HepG2 (cell line): ENCODE data around the gene CEBPG. TPM values are rescaled to one million over a fixed set of nuclear protein-coding genes. Genes with fewer than 3 reads are reported as not detected.

ENCODE experiments used
- ETV5 ChIP-seq: IDR thresholded peaks from 2 replicates; pipeline ENCODE4 v1.6.1; 2018; ENCODE audit warnings: missing biosample characterization, missing genetic modification reagents, inconsistent platforms, borderline replicate concordance
- FOSL1 ChIP-seq: sonication (generic); formaldehyde crosslinking; IDR thresholded peaks from 2 replicates; pipeline ENCODE4 v1.9.0; 2021; ENCODE audit warnings: missing genetic modification reagents, borderline replicate concordance
- HDAC2 ChIP-seq: sonication (generic); formaldehyde crosslinking; IDR thresholded peaks from 2 replicates; pipeline ENCODE4 v1.4.0; 2020; ENCODE audit warnings: missing genetic modification reagents
- KAT8 ChIP-seq: IDR thresholded peaks from 2 replicates; pipeline ENCODE4 v1.6.1; 2016; ENCODE audit warnings: missing genetic modification reagents, missing compliant biosample characterization
- MTA3 ChIP-seq: sonication (generic); formaldehyde crosslinking; IDR thresholded peaks from 2 replicates; pipeline ENCODE4 v1.4.0; 2020; ENCODE audit warnings: missing genetic modification reagents
- RARG ChIP-seq: sonication (generic); formaldehyde crosslinking; IDR thresholded peaks from 2 replicates; pipeline ENCODE4 v1.4.0; 2020; ENCODE audit warnings: low read depth, mild to moderate bottlenecking, missing genetic modification reagents
- RELA ChIP-seq: sonication (generic); formaldehyde crosslinking; IDR thresholded peaks from 2 replicates; pipeline ENCODE4 v1.4.0; 2020; ENCODE audit warnings: missing genetic modification reagents
- SETDB1 ChIP-seq: sonication (generic); formaldehyde crosslinking; IDR thresholded peaks from 2 replicates; pipeline ENCODE4 v1.5.1; 2020; ENCODE audit warnings: missing genetic modification reagents, mild to moderate bottlenecking, borderline replicate concordance
- SIN3B ChIP-seq: fragments of 150-350 bp; IDR thresholded peaks from 2 replicates; pipeline ENCODE4 v1.6.1; 2014; ENCODE audit warnings: low read length
- SIX4 ChIP-seq: sonication (generic); formaldehyde crosslinking; IDR thresholded peaks from 2 replicates; pipeline ENCODE4 v1.4.0; 2020; ENCODE audit warnings: missing genetic modification reagents
- SP140L ChIP-seq: sonication (generic); formaldehyde crosslinking; IDR thresholded peaks from 2 replicates; pipeline ENCODE4 v1.4.0; 2020; ENCODE audit warnings: missing genetic modification reagents, borderline replicate concordance
- ZKSCAN1 ChIP-seq: fragments of 150-350 bp; IDR thresholded peaks from 2 replicates; pipeline ENCODE4 v1.6.1; 2014; ENCODE audit warnings: low read length
- ZNF567 ChIP-seq: sonication (generic); formaldehyde crosslinking; IDR thresholded peaks from 2 replicates; pipeline ENCODE4 v1.8.1; 2023; ENCODE audit warnings: mild to moderate bottlenecking, missing genetic modification reagents, borderline replicate concordance
- polyA plus RNA-seq, 8 experiments: library from polyadenylated mRNA; depleted of rRNA in 3 of 8; stranded (reverse) in 7 of 8; unstranded in 1 of 8; fragments of >200 nt; fragmentation: Illumina TruSeq in 4 of 8; extraction: Trizol in 4 of 8; gene quantifications; 2 replicates each; pipeline versions ENCODE4 v1.2.1 to v1.2.3, GENCODE V29; 2011 to 2016; ENCODE audit warnings: low read depth in 4 of 8, missing spikeins in 1 of 8, mixed read lengths in 1 of 8; ENCODE audit not compliant: insufficient read depth in 1 of 8
- total RNA-seq, 5 experiments: library from RNA; depleted of rRNA; stranded (reverse); fragments of >200 nt; fragmentation: Illumina TruSeq; extraction: Trizol; gene quantifications; 2 replicates each; pipeline ENCODE4 v1.2.3, GENCODE V29; 2016; ENCODE audit warnings: low read depth in 1 of 5
- TF ChIP-seq, protein P1 (sequence below): sonication (generic); formaldehyde crosslinking; IDR thresholded peaks from 2 replicates; pipeline ENCODE4 v1.4.0; 2020; ENCODE audit warnings: missing genetic modification reagents; ENCODE audit errors: not compliant biosample characterization
- TF ChIP-seq, protein P2 (sequence below): sonication (generic); formaldehyde crosslinking; IDR thresholded peaks from 2 replicates; pipeline ENCODE4 v1.4.0; 2020; ENCODE audit warnings: mild to moderate bottlenecking, missing genetic modification reagents
- TF ChIP-seq, protein P3 (sequence below): sonication (generic); formaldehyde crosslinking; IDR thresholded peaks from 2 replicates; pipeline ENCODE4 v1.4.0; 2020; ENCODE audit warnings: missing genetic modification reagents
- TF ChIP-seq, protein P4 (sequence below): sonication (generic); formaldehyde crosslinking; IDR thresholded peaks from 2 replicates; pipeline ENCODE4 v1.4.0; 2020; ENCODE audit warnings: mild to moderate bottlenecking, missing genetic modification reagents
- TF ChIP-seq, protein P5 (sequence below): fragments of 450-650 bp; IDR thresholded peaks from 2 replicates; pipeline ENCODE4 v1.6.1; 2016

Gene CEBPG
- total and polyA plus RNA-seq, 2 of the 13 experiments (the other 11 are each of a cell fraction or from before 2014, with no cell fraction given), result 25.7 to 34.3 TPM

DNA sequence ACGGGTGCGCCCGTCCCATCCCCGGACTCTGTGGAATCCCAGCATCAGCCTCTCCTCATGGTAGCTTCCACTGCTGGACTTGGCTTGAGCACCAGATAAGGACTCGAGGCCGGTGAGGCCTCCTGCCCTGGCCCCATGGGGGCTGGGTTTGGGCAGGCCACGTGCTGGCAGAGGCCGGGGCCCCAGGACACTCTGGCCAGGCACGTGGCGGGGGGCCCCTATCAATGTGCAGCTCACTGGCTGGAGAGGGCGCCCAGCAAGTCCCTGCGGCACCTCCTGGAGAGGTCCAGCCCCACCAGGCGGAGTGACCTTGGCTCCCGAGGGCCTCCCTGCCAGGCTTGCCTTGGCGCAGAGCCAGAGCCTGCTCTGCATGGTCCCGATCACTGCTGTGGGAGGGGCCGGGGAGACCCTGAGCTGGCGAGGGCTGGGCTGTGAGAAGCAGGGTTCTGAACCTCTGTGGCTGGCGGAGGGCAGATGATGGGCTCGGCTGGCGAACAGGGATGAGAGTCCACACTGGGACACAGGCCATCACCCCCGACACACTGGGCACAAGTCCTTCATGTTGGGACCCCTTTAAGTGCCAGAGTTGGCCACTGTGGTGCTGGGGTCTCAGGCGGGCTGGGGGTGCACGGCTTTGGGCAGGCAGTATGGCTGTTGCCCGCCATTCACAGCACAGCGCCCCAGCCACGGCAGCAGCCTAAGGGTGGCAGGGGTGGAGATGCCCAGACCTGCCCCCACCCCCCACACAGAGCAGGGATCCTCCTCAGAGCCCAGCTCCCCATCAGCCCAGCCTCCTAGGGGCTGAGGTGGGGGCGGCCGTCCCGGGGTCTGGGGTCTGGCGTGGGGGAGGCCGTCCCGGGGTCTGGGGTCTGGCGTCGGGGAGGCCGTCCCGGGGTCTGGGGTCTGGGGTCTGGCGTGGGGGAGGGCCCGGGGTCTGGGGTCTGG lies 19.1 kb downstream of the CEBPG start (continued):
- TF ChIP-seq, protein P1, sequence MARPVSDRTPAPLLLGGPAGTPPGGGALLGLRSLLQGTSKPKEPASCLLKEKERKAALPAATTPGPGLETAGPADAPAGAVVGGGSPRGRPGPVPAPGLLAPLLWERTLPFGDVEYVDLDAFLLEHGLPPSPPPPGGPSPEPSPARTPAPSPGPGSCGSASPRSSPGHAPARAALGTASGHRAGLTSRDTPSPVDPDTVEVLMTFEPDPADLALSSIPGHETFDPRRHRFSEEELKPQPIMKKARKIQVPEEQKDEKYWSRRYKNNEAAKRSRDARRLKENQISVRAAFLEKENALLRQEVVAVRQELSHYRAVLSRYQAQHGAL (CRISPR knock-in tag), result peak; percentile 94
- TF ChIP-seq ZKSCAN1 (no peak), FOSL1 (CRISPR knock-in tag) (peak; percentile 81; the same call in 1 of the 2 replicates), SIN3B (no peak), ZNF567 (CRISPR knock-in tag) (peak; percentile 68; the same call in 1 of the 2 replicates), SETDB1 (peak; percentile 91), KAT8 (CRISPR knock-in tag) (peak; percentile 88), ETV5 (no peak; the same call in 1 of the 2 replicates), SP140L (CRISPR knock-in tag) (peak; percentile 83; the same call in 1 of the 2 replicates), RELA (CRISPR knock-in tag) (no peak; the same call in 1 of the 2 replicates), SIX4 (CRISPR knock-in tag) (peak; percentile 90), RARG (CRISPR knock-in tag) (peak; percentile 63; the same call in 1 of the 2 replicates), HDAC2 (CRISPR knock-in tag) (peak; percentile 97), MTA3 (CRISPR knock-in tag) (no peak)
- TF ChIP-seq, protein P2, sequence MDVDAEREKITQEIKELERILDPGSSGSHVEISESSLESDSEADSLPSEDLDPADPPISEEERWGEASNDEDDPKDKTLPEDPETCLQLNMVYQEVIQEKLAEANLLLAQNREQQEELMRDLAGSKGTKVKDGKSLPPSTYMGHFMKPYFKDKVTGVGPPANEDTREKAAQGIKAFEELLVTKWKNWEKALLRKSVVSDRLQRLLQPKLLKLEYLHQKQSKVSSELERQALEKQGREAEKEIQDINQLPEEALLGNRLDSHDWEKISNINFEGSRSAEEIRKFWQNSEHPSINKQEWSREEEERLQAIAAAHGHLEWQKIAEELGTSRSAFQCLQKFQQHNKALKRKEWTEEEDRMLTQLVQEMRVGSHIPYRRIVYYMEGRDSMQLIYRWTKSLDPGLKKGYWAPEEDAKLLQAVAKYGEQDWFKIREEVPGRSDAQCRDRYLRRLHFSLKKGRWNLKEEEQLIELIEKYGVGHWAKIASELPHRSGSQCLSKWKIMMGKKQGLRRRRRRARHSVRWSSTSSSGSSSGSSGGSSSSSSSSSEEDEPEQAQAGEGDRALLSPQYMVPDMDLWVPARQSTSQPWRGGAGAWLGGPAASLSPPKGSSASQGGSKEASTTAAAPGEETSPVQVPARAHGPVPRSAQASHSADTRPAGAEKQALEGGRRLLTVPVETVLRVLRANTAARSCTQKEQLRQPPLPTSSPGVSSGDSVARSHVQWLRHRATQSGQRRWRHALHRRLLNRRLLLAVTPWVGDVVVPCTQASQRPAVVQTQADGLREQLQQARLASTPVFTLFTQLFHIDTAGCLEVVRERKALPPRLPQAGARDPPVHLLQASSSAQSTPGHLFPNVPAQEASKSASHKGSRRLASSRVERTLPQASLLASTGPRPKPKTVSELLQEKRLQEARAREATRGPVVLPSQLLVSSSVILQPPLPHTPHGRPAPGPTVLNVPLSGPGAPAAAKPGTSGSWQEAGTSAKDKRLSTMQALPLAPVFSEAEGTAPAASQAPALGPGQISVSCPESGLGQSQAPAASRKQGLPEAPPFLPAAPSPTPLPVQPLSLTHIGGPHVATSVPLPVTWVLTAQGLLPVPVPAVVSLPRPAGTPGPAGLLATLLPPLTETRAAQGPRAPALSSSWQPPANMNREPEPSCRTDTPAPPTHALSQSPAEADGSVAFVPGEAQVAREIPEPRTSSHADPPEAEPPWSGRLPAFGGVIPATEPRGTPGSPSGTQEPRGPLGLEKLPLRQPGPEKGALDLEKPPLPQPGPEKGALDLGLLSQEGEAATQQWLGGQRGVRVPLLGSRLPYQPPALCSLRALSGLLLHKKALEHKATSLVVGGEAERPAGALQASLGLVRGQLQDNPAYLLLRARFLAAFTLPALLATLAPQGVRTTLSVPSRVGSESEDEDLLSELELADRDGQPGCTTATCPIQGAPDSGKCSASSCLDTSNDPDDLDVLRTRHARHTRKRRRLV (CRISPR knock-in tag), result peak; percentile 98
- TF ChIP-seq, protein P3, sequence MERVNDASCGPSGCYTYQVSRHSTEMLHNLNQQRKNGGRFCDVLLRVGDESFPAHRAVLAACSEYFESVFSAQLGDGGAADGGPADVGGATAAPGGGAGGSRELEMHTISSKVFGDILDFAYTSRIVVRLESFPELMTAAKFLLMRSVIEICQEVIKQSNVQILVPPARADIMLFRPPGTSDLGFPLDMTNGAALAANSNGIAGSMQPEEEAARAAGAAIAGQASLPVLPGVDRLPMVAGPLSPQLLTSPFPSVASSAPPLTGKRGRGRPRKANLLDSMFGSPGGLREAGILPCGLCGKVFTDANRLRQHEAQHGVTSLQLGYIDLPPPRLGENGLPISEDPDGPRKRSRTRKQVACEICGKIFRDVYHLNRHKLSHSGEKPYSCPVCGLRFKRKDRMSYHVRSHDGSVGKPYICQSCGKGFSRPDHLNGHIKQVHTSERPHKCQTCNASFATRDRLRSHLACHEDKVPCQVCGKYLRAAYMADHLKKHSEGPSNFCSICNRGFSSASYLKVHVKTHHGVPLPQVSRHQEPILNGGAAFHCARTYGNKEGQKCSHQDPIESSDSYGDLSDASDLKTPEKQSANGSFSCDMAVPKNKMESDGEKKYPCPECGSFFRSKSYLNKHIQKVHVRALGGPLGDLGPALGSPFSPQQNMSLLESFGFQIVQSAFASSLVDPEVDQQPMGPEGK (CRISPR knock-in tag), result peak; percentile 99
- TF ChIP-seq, protein P4, sequence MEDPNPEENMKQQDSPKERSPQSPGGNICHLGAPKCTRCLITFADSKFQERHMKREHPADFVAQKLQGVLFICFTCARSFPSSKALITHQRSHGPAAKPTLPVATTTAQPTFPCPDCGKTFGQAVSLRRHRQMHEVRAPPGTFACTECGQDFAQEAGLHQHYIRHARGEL (CRISPR knock-in tag), result peak; percentile 94; the same call in 1 of the 2 replicates
- TF ChIP-seq, protein P5, sequence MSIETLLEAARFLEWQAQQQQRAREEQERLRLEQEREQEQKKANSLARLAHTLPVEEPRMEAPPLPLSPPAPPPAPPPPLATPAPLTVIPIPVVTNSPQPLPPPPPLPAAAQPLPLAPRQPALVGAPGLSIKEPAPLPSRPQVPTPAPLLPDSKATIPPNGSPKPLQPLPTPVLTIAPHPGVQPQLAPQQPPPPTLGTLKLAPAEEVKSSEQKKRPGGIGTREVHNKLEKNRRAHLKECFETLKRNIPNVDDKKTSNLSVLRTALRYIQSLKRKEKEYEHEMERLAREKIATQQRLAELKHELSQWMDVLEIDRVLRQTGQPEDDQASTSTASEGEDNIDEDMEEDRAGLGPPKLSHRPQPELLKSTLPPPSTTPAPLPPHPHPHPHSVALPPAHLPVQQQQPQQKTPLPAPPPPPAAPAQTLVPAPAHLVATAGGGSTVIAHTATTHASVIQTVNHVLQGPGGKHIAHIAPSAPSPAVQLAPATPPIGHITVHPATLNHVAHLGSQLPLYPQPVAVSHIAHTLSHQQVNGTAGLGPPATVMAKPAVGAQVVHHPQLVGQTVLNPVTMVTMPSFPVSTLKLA, result peak; percentile 90
